Activated B cell treated with CpG ODN at 0.5 μM for 24 hours (primary cell): ENCODE measurements around the gene CAMK4. TPM values are rescaled to one million over a fixed set of nuclear protein-coding genes. Genes with fewer than 3 reads are reported as not detected.

Experiments used
- ATAC-seq: fragments of 200-7000 bp; cut with Tn5 transposase; one replicate; pipeline ENCODE4 v1.10.0; 2021; ENCODE audit warnings: low read depth, mild to moderate bottlenecking, moderate library complexity
- CTCF ChIA-PET: fragments of 350-600 bp; sonication (Branson Sonifier 250); formaldehyde crosslinking; loops from one replicate; lab custom pipeline; 2021; ENCODE audit warnings: antibody characterized with exemption; lab: Charles Lee
- POLR2A ChIA-PET: fragments of 350-600 bp; sonication (Branson Sonifier 250); formaldehyde crosslinking; loops from one replicate; lab custom pipeline; 2021; ENCODE audit warnings: antibody characterized with exemption; lab: Charles Lee
- DNase-seq: peaks from one replicate; pipeline ENCODE4 v3.0.0; 2022
- H3K27ac Mint-ChIP-seq: one replicate; pipeline ENCODE4 v1.8.0; 2020; ENCODE audit warnings: mixed read lengths
- H3K27me3 Mint-ChIP-seq: one replicate; pipeline ENCODE4 v1.8.0; 2021; ENCODE audit warnings: mixed read lengths
- H3K36me3 Mint-ChIP-seq: one replicate; pipeline ENCODE4 v1.8.0; 2021; ENCODE audit warnings: low read depth, mixed read lengths
- H3K4me1 Mint-ChIP-seq: one replicate; pipeline ENCODE4 v1.8.0; 2021; ENCODE audit warnings: mixed read lengths
- H3K4me3 Mint-ChIP-seq: one replicate; pipeline ENCODE4 v1.8.0; 2020; ENCODE audit warnings: mild to moderate bottlenecking, mixed read lengths
- H3K9me3 Mint-ChIP-seq: one replicate; pipeline ENCODE4 v1.8.0; 2020; ENCODE audit warnings: mixed read lengths
- intact Hi-C: fragments of 100-400 bp; cut with micrococcal nuclease; formaldehyde crosslinking; loops from one replicate; pipeline ENCODE4 v1.15.1; 2024
- total RNA-seq: library from RNA; stranded (reverse); gene quantifications from 2 replicates; pipeline ENCODE4 v1.2.3, GENCODE V29; 2022
- TF ChIP-seq, protein P1 (sequence below): fragments of 200-600 bp; IDR thresholded peaks from one replicate; pipeline ENCODE4 v1.8.0; 2022; ENCODE audit warnings: antibody characterized with exemption, mild to moderate bottlenecking

The CAMK4 gene
- total RNA-seq, 1 donor from 2014 or later, result 6.3 TPM

DNA sequence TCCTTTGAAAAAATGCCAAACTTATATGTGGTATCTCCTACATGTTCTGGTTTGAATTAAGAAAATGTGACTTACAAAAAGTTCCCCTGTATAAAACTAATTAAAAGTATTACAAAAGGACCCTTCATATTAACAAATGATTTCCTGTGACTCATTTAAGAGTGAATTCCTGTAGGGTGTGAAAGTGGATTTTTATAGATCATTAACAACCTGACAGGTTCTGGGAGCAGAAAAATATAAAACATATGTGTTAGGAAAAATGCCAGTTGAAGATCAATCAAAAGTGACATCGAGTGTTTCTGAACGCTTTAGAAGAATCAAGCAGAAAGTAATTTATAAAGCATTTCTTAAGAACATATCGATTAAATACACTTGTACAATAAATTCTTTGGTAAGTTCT is 35.5 kb downstream of the CAMK4 start:
- ChIA-PET POLR2A (no interaction called here), CTCF (no interaction called here)
- Mint-ChIP-seq H3K36me3 (no peaks in the 10 kb centered on the region), H3K4me1 (peaks cover 10% of the 10 kb centered on the region), H3K9me3 (peaks cover 2% of the 10 kb centered on the region), H3K27me3 (no peaks in the 10 kb centered on the region), H3K4me3 (no peak overlapping the region), H3K27ac (no peak overlapping the region)
- intact Hi-C loops, result no loop called here
- DNase-seq (no peak), ATAC-seq (no peak)
- TF ChIP-seq, protein P1, sequence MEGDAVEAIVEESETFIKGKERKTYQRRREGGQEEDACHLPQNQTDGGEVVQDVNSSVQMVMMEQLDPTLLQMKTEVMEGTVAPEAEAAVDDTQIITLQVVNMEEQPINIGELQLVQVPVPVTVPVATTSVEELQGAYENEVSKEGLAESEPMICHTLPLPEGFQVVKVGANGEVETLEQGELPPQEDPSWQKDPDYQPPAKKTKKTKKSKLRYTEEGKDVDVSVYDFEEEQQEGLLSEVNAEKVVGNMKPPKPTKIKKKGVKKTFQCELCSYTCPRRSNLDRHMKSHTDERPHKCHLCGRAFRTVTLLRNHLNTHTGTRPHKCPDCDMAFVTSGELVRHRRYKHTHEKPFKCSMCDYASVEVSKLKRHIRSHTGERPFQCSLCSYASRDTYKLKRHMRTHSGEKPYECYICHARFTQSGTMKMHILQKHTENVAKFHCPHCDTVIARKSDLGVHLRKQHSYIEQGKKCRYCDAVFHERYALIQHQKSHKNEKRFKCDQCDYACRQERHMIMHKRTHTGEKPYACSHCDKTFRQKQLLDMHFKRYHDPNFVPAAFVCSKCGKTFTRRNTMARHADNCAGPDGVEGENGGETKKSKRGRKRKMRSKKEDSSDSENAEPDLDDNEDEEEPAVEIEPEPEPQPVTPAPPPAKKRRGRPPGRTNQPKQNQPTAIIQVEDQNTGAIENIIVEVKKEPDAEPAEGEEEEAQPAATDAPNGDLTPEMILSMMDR, result no peak

DNA sequence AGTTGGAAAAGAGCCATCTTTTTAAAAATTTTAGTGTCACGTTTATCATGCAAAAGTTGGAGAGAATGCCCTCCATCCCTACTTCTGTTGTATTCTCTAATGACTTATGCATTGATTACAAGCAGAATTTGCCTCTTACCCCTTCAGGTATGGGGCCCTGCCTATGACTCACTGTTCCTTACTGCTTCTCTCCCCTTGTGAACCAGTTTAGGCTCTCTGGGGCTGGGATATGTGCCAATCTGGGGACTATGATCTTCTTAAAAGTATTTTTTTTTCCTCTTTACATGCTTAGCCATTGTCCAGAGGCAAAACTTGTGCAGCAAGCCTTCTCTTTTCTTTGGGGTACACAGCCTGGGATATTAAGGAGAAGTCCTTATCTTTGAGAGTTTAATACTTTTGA is 37.4 kb downstream of the CAMK4 start:
- intact Hi-C loops, result no loop called here
- no peak for DNase-seq
- H3K4me1 Mint-ChIP-seq, result no peaks in the 10 kb centered on the region
- no peak overlapping the region for H3K27ac Mint-ChIP-seq
- TF ChIP-seq, protein P1, result no peak
- ChIA-PET POLR2A (no interaction called here), CTCF (no interaction called here)
- H3K9me3 Mint-ChIP-seq, result peaks cover 2% of the 10 kb centered on the region
- no peaks in the 10 kb centered on the region for H3K27me3 Mint-ChIP-seq
- H3K4me3 Mint-ChIP-seq, result no peak overlapping the region
- H3K36me3 Mint-ChIP-seq, result no peaks in the 10 kb centered on the region
- ATAC-seq, result no peak

DNA sequence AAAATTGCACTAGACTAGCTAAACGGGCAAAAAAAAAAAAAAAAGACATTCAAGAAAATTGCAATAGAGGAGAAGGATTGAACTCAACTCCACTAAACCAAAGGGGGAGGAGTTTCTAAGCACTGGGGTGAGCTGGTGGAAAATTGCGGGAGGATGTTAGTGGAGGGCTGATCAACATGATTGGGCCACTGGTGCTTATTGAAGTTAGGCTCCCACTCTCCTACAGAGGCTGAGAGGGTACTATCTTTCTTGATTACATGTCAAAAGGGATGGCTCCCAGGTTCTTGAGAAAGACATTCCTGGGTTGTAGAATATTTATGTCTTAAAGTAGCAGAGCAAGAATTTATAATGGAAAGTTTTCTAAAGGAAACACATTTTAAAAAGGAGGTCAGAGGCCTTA is 38.0 kb downstream of the CAMK4 start:
- Mint-ChIP-seq H3K4me1 (no peaks in the 10 kb centered on the region), H3K27me3 (no peaks in the 10 kb centered on the region), H3K36me3 (no peaks in the 10 kb centered on the region), H3K9me3 (peaks cover 2% of the 10 kb centered on the region), H3K27ac (no peak overlapping the region), H3K4me3 (no peak overlapping the region)
- CTCF ChIA-PET, result no interaction called here
- intact Hi-C loops, result no loop called here
- DNase-seq (no peak), ATAC-seq (no peak)
- POLR2A ChIA-PET, result no interaction called here
- TF ChIP-seq, protein P1, result no peak

DNA sequence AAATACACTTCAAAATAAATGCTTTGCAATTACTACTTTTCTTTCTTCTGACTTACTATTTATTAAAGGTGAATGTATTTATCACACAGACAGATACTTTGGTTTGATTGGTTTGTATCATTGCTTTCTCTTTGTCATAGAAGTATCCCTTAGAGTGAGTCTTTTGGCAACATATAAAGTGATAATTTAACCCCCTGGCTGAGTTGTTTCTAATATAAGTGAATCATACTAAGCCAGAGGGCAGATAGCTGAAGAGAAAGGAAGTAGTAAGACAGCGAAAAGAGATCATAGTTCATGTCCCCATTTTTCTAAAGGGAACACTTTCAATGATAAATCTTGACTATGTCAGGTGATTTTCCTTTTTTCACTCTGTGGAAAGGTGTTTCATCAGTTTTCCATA is 38.6 kb downstream of the CAMK4 start:
- ChIA-PET CTCF (no interaction called here), POLR2A (no interaction called here)
- TF ChIP-seq, protein P1, result no peak
- DNase-seq (no peak), ATAC-seq (no peak)
- H3K27ac Mint-ChIP-seq, result no peak overlapping the region
- H3K9me3 Mint-ChIP-seq, result peaks cover 1% of the 10 kb centered on the region
- no peaks in the 10 kb centered on the region for H3K4me1 Mint-ChIP-seq
- no peak overlapping the region for H3K4me3 Mint-ChIP-seq
- H3K27me3 Mint-ChIP-seq, result no peaks in the 10 kb centered on the region
- no peaks in the 10 kb centered on the region for H3K36me3 Mint-ChIP-seq
- intact Hi-C loops, result no loop called here

DNA sequence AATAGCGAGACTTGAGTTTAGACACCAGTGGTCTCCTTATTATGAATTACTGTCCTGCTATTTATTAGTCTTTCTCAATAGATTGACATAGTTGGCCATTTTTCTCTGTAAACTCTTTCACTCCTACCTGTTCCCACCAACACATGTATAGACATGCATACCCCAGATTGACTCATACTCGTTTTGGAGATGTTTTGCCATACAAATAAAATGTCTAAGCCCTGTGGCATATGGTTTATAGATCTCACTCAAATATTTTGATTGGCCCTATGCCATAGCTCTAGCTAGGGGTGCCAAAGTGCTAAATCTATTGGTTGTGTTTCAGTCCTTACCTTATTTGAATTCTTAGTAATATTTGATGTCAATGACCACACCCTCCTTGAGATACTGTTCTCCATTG is 42.3 kb downstream of the CAMK4 start:
- H3K27me3 Mint-ChIP-seq, result no peaks in the 10 kb centered on the region
- no peaks in the 10 kb centered on the region for H3K9me3 Mint-ChIP-seq
- intact Hi-C loops, result no loop called here
- TF ChIP-seq, protein P1, result no peak
- ATAC-seq (no peak), DNase-seq (no peak)
- H3K4me1 Mint-ChIP-seq, result no peaks in the 10 kb centered on the region
- H3K4me3 Mint-ChIP-seq, result no peak overlapping the region
- CTCF ChIA-PET, result no interaction called here
- no peaks in the 10 kb centered on the region for H3K36me3 Mint-ChIP-seq
- POLR2A ChIA-PET, result no interaction called here
- H3K27ac Mint-ChIP-seq, result no peak overlapping the region
